Measurements from ENCODE around the gene SP100.
"Not testable (repeated sequence)": the region's sequence is repeated elsewhere in the genome, so short reads cannot be mapped to it uniquely, and the experiment has no call there.

- not testable (repeated sequence) for TF ChIP-seq CEBPB (IDR thresholded peaks at IDR 0.05; ENCODE audit: borderline replicate concordance, low read depth, low read length); BHLHE40 (IDR thresholded peaks at IDR 0.05; ENCODE audit: low read length); HDAC2 (CRISPR knock-in tag; IDR thresholded peaks at IDR 0.05); PPARG (CRISPR knock-in tag; conservative IDR thresholded peaks at IDR 0.05); CENPX (CRISPR knock-in tag; IDR thresholded peaks at IDR 0.05); SIN3A (IDR thresholded peaks at IDR 0.05; ENCODE audit: borderline replicate concordance, low read depth, low read length); POLR2A (IDR thresholded peaks at IDR 0.05; ENCODE audit: insufficient read depth in 1 of 2, low read depth in 2 of 2, low read length in 2 of 2); KDM5B (CRISPR knock-in tag; IDR thresholded peaks at IDR 0.05; ENCODE audit: borderline replicate concordance); SMC3 (IDR thresholded peaks at IDR 0.05; ENCODE audit: low read length)
These were observed 6.7 kb upstream of the SP100 start for GRCh38 chr2:230409316-230409715.

All from HepG2 (cell line).